Fibroblast of gingiva (primary cell): Measurements from ENCODE around the gene DOCK7.
"Not testable (repeated sequence)": the region's sequence is repeated elsewhere in the genome, so short reads cannot be mapped to it uniquely, and the experiment has no call there.

Experiments
- DNase-seq: peaks from one replicate; pipeline ENCODE4 v3.0.0-alpha.2; 2011; ENCODE audit warnings: low read depth

The DOCK7 gene

DNA sequence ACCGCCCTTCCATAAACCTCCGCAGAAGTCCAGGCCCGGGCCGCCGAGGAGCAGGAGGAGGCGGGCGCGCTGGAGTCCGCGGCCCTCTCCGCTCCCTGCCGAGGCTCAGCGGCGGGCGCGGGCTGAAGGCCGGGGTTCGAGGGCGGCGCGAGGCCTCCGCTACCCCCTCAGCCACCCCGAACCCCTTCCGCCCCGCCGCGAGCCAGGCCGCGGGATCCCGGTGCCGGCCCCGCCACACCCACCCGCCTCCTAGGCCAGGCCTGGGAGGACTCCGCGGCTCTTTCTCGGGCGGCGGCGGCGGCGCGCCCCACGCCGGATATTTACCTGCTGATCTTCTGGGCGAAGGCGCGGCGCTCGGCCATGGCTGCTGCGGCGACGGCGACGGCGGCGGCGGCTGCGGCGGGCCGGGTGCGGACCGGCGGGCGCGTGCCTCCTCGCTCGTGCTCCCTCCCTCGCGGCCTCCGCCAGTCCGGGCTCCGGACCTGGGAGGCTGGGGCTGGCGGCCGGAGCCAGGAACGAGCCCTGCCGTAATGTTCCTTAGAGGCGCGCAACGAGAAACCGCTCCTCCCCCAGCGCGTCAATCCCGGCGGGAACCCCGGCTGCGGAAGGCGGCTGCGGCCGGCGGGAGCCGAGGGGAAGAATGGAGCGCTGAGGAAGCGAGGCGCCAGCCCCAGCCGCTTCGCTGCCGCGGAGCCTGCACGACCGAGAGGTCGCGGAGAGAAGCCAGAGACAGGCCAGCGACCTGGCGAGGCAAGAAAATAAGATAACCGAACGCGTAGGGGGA is at the start of gene DOCK7:
Gene DOCK7 (minus strand): TSS at position 484 of the 784 bp plus-strand sequence. CDS start 122 bp downstream, at position 362.
- peak; percentile 78 for DNase-seq

DNA sequence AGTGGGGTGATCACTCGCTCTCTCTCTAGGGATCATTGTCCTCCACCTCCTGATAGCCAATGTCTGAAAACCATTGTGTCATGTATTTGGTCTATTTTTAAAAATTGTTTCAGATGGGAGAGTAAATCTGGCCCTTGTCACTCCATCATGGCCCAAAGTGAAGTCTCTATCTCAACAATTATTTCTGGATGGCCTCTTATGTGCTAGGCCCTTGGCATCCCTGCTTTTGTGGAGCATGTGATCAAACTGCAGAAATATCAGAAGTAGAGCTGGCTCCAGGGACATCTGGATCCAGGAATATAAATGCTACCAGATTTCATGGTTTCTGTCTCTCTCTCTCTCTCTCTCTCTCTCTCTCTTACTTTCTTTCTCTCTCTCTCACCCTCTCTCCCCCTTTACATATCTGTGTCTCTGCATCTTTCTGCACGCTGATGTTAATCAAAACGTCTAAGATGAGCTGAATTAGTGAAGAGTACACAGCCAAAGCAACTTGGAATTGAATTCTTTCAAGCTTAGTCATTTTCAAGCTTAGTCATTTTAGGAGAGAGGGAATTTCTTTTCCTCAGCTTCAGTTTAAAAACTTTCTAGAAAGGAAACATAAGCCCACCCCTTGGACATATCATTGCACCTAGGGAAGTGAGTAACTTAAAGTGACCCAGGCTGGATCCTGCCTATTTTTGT is 47.4 kb upstream of the DOCK7 start:
- peak; percentile 67 for DNase-seq

GRCh38 chr1:62732331-62732730 is 44.1 kb upstream of the DOCK7 start:
- no peak for DNase-seq

- no peak for DNase-seq
These were observed 40.8 kb upstream of the DOCK7 start for GRCh38 chr1:62728963-62729362.

GRCh38 chr1:62727656-62728407 is 39.6 kb upstream of the DOCK7 start:
- no peak for DNase-seq

DNA sequence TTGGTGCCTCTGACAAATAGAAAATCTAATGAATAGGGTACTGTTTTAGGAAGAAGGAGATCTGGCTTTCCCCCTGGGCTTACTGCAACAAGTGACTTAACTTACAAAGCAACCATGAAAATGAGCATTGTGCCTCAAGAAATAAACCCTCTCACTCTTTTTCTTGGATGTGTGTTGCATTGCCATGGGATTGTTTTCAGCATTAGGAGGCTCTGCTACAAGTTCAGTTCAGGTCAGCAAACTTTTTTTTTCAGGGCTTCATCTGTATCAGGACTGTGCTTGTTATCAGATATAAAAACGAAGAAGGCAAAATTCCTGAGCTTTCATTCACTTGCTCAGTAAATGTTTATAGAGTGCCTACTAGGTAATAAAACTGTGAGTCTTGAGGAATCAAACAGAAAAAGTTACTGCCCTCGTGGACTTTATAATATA is 37.8 kb upstream of the DOCK7 start:
- peak; percentile 15 for DNase-seq

GRCh38 chr1:62725255-62725654 is 37.1 kb upstream of the DOCK7 start:
- peak; percentile 89 for DNase-seq

GRCh38 chr1:62724430-62724829 is 36.2 kb upstream of the DOCK7 start:
- DNase-seq = peak; percentile 81

DNA sequence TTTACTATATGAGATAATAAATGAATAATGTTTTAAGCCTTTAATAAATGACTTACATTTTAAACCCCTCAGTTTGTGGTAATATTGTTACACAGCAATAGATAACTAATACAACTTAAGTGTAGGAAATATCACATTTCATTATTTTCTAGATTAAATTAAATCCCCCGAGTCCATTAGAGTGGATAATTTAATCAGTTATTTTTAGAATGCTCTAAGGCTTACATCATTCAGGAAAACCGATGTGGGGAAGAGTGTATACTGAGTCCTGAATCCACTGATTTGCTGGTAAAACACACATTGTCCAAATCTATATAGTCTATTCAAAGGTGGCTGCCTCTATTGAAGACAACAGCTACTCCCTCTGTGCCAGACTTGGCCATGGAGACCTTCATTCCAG is 35.7 kb upstream of the DOCK7 start:
- DNase-seq = no peak

- DNase-seq = no peak
These were observed 34.6 kb upstream of the DOCK7 start for GRCh38 chr1:62722796-62723195.

DNA sequence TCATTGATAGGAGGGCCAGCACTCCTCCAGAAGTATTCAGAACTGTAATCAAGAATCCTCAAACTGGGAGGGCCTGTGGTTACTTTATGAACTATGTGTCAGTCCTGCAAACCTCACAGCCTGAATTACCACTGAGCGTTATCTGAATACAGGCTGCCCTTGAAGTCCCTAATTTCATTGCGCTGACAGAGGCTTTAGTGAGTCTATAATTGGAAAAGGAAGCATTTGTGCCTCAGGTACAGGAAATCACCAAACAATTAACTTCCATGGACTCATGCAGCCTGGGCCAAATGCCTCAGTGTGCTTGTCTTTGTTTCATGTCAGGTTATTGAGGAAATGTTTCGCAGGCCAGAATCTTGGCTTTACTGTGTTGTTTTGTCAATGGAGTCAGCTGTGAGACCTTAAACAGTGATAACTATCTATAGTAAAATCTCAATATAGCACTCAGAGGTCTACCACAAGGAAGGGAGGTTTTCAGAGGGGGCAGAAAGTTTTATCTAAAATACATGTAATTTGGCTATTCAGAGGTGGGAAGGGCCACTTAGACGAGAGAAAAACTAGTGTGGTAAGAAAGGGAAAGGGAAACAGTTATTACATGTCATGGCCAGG is 32.9 kb upstream of the DOCK7 start:
- no peak for DNase-seq

DNA sequence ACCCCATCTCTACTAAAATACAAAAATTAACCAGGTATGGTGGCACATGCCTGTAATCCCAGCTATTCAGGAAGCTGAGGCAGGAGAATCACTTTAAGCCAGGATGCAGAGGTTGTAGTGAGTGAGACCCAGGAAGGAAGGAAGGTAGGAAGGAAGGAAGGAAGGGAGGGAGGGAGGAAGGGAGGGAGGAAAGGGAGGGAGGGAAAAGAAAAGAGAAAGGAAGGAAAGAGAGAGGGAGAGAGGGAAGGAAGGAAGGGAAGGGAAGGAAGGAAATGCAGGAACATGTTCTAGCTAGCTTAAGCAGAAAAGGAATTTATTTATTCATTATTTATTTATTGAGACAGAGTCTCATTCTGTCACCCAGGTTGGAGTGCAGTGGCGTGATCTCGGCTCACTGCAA is 30.2 kb upstream of the DOCK7 start:
- DNase-seq = not testable (repeated sequence)

DNA sequence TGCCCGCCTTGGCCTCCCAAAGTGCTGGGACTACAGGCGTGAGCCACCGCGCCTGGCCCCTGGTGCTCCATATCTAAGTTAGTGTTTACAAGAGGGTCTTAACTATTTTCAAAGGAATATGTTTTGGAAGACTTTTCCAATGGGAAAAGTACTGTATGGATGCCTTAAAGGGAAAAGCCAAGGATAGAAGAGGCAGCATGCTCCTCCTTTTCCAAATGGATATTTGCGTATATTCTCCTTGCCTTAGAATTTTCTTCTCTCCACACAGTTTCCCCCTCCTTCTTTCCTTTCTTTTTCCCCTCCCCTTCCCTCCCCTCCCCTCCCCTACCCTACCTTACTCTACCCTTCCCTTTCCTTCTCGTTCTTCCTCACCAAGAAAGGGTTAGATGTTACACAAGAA is 29.3 kb upstream of the DOCK7 start:
- no peak for DNase-seq

- DNase-seq = peak; percentile 10
These were observed 28.2 kb upstream of the DOCK7 start for GRCh38 chr1:62716397-62716796.

DNA sequence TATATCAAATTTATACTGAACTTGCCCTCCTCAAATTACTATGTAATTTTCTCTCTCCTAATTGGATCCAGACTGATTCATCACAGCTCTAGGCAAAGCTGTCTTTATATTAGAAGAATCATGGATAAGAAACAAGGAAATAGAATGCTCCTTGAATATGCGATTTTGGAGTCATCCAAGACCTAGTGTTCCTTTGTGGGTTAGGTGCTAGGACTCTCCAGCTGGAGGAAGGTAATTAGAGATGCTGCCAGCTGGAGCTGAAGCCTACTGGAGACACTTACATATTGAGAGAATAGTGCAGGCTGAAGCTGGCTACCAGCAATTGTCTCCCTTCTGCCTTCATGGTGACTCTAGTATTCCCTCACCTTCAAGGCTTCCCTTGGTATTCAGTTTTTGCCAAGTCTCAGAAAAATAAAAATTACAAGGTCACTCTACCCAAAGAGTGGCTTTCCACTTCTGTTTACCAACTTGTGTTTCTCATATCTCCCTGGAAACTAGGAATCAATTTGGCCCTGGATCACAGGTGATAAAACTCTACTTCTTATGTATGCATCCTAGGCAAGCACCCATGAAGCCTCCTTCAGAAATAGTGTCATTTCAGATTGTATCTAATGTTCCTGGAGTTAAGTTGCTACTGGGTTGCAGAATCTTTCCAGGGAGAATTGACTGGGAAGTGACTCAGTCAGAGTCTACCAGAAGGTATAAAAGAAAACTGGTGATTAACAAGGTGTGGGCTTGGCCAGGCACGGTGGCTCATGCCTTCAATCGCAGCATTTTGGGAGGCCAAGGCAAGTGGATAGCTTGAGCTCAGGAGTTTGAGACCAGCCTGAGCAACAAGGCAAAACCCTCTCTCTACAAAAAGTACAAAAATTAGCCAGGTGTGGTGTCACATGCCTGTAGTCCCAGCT is 24.4 kb upstream of the DOCK7 start:
- DNase-seq = no peak

DNA sequence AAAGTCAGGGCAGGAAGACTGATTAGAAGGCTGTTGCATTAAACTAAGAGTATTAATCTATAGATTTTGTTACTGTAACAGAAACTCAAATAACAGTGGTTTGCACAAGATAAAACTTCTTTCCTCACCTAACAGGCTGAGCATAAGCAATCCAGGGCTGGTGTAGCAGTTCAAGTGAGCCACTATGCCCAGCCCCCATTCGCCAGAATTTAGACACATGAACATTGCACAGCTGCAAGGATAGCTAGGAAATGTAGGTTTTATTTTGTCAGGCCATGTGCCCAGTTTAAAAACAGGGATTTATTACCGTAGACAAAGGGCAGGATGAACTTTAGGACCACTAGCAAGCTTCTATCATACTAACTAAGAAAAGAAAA is 19.5 kb upstream of the DOCK7 start:
- no peak for DNase-seq

- DNase-seq = no peak
These were observed 19.0 kb upstream of the DOCK7 start for GRCh38 chr1:62706985-62707743.

GRCh38 chr1:62698161-62698560 is 10.0 kb upstream of the DOCK7 start:
- DNase-seq = not testable (repeated sequence)

- DNase-seq = not testable (repeated sequence)
These were observed 6.3 kb upstream of the DOCK7 start for GRCh38 chr1:62694479-62694878.

DNA sequence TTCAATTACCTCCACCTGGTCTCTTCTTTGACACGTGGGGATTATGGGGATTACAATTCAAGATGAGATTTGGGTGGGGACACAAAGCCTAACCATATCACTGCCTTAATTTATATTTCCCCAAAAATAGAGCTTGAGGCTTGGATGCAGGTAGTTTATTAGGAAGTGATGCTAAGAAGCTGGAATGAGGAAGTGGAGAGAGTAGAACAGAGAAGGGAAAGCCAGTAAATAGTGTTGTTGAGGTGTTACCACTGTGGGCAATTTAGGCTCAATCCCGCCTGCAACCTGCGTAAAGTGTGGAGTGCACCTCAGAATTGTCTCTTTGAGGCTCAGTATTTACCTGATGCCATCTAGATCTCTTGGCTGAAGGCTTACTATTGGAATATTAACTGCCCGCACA is 4.9 kb upstream of the DOCK7 start:
- no peak for DNase-seq
